Measurements from ENCODE around the gene PIK3R5. TPM values are rescaled to one million over a fixed set of nuclear protein-coding genes. Genes with fewer than 3 reads are reported as not detected.

The PIK3R5 gene
- total RNA-seq, 1 experiment from 2014 or later = 5.9 TPM

DNA sequence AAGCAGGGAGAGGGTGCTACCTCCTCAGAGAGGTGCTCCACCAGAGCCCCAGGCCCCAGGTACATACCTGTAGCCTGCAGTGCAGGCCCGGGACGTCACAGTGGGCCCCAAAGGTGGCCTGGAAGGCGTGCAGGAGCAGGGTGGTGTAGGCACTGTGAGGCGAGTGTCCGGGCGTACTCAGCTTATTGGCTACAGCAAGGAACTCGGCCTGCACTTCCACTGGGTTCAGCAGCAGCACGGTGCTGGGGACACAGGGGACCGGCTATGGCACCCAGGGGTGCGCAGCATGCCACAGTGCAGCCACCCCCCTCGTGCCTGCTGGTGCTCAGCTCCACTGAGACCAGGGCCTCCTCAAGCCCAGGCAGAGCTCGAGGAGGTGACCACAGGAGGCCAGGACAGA is 74.8 kb downstream of the PIK3R5 start (continued):
- TF ChIP-seq, protein P1, sequence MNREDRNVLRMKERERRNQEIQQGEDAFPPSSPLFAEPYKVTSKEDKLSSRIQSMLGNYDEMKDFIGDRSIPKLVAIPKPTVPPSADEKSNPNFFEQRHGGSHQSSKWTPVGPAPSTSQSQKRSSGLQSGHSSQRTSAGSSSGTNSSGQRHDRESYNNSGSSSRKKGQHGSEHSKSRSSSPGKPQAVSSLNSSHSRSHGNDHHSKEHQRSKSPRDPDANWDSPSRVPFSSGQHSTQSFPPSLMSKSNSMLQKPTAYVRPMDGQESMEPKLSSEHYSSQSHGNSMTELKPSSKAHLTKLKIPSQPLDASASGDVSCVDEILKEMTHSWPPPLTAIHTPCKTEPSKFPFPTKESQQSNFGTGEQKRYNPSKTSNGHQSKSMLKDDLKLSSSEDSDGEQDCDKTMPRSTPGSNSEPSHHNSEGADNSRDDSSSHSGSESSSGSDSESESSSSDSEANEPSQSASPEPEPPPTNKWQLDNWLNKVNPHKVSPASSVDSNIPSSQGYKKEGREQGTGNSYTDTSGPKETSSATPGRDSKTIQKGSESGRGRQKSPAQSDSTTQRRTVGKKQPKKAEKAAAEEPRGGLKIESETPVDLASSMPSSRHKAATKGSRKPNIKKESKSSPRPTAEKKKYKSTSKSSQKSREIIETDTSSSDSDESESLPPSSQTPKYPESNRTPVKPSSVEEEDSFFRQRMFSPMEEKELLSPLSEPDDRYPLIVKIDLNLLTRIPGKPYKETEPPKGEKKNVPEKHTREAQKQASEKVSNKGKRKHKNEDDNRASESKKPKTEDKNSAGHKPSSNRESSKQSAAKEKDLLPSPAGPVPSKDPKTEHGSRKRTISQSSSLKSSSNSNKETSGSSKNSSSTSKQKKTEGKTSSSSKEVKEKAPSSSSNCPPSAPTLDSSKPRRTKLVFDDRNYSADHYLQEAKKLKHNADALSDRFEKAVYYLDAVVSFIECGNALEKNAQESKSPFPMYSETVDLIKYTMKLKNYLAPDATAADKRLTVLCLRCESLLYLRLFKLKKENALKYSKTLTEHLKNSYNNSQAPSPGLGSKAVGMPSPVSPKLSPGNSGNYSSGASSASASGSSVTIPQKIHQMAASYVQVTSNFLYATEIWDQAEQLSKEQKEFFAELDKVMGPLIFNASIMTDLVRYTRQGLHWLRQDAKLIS (CRISPR knock-in tag; IDR thresholded peaks at IDR 0.05; ENCODE audit: borderline replicate concordance) = no peak
- TF ChIP-seq, protein P2, sequence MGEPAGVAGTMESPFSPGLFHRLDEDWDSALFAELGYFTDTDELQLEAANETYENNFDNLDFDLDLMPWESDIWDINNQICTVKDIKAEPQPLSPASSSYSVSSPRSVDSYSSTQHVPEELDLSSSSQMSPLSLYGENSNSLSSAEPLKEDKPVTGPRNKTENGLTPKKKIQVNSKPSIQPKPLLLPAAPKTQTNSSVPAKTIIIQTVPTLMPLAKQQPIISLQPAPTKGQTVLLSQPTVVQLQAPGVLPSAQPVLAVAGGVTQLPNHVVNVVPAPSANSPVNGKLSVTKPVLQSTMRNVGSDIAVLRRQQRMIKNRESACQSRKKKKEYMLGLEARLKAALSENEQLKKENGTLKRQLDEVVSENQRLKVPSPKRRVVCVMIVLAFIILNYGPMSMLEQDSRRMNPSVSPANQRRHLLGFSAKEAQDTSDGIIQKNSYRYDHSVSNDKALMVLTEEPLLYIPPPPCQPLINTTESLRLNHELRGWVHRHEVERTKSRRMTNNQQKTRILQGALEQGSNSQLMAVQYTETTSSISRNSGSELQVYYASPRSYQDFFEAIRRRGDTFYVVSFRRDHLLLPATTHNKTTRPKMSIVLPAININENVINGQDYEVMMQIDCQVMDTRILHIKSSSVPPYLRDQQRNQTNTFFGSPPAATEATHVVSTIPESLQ (CRISPR knock-in tag; IDR thresholded peaks at IDR 0.05) = no peak
- no peak for TF ChIP-seq MXD4 (CRISPR knock-in tag; IDR thresholded peaks at IDR 0.05; ENCODE audit: borderline replicate concordance)

DNA sequence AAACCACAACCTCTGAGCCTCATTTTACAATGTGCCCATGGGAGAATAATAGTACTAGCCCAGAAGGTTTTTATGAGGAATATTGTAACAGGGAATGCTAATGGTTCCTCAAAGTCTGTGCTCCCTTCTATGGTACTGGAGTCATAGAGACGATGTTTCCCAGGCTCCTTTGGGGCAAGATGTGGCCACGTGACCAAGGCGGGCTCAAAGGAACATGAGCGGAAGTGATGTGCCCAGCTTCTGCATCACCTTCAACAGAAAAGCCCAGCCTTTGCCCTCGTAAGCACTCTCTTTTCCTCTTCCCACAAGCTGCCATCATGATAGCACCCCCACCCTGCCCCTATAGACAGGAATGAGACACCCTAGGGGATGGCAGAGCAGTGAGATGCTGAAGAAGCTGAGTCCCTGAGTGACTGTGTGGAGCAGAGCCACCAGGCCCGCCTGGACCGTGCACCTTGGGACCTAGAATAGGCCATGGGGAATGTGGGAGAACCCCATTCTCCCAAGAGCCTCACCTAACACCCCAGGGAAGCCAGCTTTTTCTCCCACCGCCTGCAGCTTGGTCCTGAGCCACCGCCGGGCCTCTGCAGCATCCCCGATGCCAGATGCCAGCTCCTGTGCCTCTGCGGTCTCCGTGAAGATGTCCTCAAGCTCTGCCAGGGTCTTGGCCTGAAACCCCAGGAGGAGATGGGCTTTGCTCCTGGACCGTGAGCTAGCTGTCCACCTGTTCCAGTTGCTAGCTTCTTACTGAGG is 75.9 kb downstream of the PIK3R5 start:
- Mint-ChIP-seq H3K27me3 (ENCODE audit: low read depth) (peaks cover 3% of the 10 kb centered on the region; the same call in 1 of the 2 replicates), H3K4me3 (no peak overlapping the region), H3K4me1 (peaks cover 12% of the 10 kb centered on the region), H3K36me3 (no peaks in the 10 kb centered on the region), H3K9me3 (no peaks in the 10 kb centered on the region), H3K27ac (no peak overlapping the region)
- ATAC-seq (no peak), DNase-seq (ENCODE audit: low spot score) (no peak)
- TF ChIP-seq, protein P3, sequence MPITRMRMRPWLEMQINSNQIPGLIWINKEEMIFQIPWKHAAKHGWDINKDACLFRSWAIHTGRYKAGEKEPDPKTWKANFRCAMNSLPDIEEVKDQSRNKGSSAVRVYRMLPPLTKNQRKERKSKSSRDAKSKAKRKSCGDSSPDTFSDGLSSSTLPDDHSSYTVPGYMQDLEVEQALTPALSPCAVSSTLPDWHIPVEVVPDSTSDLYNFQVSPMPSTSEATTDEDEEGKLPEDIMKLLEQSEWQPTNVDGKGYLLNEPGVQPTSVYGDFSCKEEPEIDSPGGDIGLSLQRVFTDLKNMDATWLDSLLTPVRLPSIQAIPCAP (CRISPR knock-in tag; IDR thresholded peaks at IDR 0.05) = no peak
- TF ChIP-seq JAZF1 (CRISPR knock-in tag; IDR thresholded peaks at IDR 0.05) (no peak), FOXP1 (CRISPR knock-in tag; IDR thresholded peaks at IDR 0.05; ENCODE audit: borderline replicate concordance) (no peak), NFYB (CRISPR knock-in tag; conservative IDR thresholded peaks at IDR 0.05; ENCODE audit: low read depth) (no peak), PRRX2 (CRISPR knock-in tag; IDR thresholded peaks at IDR 0.05) (no peak), CBFB (CRISPR knock-in tag; IDR thresholded peaks at IDR 0.05; ENCODE audit: low read depth) (no peak), EMX1 (CRISPR knock-in tag; IDR thresholded peaks at IDR 0.05) (no peak), NR1H2 (CRISPR knock-in tag; IDR thresholded peaks at IDR 0.05) (no peak), CREM (CRISPR knock-in tag; IDR thresholded peaks at IDR 0.05) (no peak), TCF7 (CRISPR knock-in tag; IDR thresholded peaks at IDR 0.05; ENCODE audit: low read depth) (no peak)
- TF ChIP-seq, protein P4, sequence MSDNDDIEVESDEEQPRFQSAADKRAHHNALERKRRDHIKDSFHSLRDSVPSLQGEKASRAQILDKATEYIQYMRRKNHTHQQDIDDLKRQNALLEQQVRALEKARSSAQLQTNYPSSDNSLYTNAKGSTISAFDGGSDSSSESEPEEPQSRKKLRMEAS (CRISPR knock-in tag; IDR thresholded peaks at IDR 0.05) = no peak
- TF ChIP-seq, protein P5, sequence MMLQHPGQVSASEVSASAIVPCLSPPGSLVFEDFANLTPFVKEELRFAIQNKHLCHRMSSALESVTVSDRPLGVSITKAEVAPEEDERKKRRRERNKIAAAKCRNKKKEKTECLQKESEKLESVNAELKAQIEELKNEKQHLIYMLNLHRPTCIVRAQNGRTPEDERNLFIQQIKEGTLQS (CRISPR knock-in tag; conservative IDR thresholded peaks at IDR 0.05) = no peak
- ChIA-PET POLR2A (no interaction called here), CTCF (interaction anchor here (0.8 to 5.7 kb wide), 18 partner anchors 10 to 665 kb away, joined by 3 to 64 read pairs (median 6); partner anchors contain the start of genes MFSD6L and MYH10)

All from WTC11 (cell line).